GM19438 (cell line): ENCODE measurements around the gene NSMCE4A.
"Not testable (repeated sequence)": the region's sequence is repeated elsewhere in the genome, so short reads cannot be mapped to it uniquely, and the experiment has no call there.

Experiments
- ATAC-seq: cut with Tn5 transposase; IDR thresholded peaks from one replicate; pipeline ENCODE4 v1.9.1; 2021; ENCODE audit warnings: low read depth; ENCODE audit not compliant: unreplicated experiment

Gene NSMCE4A, protein sequence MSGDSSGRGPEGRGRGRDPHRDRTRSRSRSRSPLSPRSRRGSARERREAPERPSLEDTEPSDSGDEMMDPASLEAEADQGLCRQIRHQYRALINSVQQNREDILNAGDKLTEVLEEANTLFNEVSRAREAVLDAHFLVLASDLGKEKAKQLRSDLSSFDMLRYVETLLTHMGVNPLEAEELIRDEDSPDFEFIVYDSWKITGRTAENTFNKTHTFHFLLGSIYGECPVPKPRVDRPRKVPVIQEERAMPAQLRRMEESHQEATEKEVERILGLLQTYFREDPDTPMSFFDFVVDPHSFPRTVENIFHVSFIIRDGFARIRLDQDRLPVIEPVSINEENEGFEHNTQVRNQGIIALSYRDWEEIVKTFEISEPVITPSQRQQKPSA

DNA sequence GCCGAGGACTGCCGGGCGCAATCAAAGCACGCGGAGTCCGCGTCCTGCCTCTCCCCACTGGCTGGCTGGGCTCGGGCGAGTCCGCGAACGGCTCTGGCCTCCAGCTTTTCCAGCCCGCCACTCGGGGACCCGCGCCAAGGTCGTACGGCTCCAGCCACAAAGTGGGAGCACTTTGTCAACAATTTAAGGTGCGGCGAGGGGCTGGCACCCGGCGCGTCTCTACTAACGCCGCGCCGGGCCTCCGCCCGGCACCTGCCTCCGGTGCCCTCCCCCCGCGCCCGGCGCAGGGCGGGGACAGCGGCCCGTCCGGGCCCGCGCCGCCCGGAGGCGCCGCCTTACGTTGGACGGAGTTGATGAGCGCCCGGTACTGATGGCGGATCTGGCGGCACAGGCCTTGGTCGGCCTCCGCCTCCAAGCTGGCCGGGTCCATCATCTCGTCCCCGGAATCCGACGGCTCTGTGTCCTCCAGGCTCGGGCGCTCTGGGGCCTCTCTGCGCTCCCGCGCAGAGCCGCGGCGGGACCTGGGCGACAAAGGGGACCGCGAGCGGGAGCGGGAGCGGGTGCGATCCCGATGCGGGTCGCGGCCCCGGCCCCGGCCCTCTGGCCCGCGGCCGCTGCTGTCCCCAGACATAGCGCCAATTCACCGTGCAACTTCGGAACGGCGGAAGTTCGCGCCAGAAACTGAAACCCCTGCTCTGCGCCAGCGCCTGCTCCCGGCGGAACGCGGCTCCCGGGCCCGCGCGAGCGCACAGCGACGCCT, at the start of gene NSMCE4A:
TSS of gene NSMCE4A (minus strand) at position 683 of the 760 bp plus-strand sequence. CDS start at position 631, 52 bp downstream.
- peak; percentile 83 for ATAC-seq

GRCh38 chr10:122023257-122023656, 48.2 kb upstream of the NSMCE4A start:
- ATAC-seq, result not testable (repeated sequence)

DNA sequence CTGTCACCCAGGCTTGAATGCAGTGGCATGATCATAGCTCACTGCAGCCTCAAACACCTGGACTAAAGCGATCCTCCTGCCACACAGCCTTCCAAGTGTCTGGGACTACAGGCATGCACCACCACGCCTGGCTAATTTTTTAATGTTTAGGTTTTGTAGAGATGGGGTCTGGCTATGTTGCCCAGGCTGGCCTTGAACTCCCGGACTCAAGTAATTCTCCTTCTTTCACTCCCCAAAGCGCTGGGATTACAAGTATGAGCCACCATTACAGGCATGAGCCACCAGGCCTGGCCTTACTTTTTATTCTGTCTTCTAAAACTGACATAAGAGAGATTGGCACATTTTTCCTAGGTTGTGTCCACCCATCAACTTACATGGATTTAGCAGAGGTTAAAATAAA, 47.3 kb upstream of the NSMCE4A start:
- no peak for ATAC-seq

GRCh38 chr10:122021828-122022227, 46.8 kb upstream of the NSMCE4A start:
- no peak for ATAC-seq

- no peak for ATAC-seq
Measured at GRCh38 chr10:122021379-122021778, 46.4 kb upstream of the NSMCE4A start.

DNA sequence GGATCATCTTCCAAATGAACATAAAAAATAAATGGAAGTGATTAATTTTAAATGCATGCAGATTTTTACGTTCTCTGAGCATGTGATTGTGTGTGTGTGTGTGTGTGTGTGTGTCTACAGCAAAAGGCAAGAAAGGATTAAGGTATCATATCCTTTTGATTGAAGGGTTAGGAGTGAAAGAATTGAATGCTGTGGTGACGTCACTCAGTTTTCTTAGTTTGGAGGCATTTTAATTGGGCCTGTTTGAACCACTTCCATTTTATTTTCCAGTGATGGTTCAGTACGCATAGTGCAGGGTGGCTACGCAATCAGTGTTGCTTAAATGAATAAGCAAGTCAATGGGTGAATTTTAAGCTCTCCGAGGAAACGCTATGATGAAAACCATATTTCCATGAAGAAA, 45.2 kb upstream of the NSMCE4A start:
- no peak for ATAC-seq

DNA sequence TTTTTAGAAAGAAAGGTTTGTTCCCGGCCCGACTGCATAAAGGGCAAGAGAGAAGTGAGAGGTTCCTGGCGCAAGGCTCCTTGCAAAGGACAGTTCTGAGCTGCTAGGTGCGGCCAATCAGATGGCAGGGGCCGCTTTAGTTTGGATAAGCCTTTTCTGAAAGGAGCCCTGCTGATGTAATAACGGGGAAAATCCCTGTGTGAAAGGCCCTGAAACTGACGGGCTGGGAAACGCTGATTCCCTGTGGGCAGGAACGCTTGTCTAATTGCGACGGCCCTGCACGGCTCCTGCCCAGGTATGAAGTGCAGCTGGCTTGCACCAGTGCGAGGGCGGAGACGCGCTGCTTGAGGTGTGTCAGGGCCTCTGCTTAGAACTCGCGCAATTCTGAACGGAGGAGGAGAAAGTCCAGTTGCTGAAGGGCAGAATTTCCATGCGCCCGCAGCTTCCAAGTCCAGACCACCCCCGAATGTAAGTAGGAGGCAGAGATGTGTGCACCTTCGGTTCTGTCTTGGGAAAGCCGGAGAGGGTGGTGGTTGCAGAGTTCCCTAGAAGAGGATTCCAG, 44.5 kb upstream of the NSMCE4A start:
- ATAC-seq, result no peak

DNA sequence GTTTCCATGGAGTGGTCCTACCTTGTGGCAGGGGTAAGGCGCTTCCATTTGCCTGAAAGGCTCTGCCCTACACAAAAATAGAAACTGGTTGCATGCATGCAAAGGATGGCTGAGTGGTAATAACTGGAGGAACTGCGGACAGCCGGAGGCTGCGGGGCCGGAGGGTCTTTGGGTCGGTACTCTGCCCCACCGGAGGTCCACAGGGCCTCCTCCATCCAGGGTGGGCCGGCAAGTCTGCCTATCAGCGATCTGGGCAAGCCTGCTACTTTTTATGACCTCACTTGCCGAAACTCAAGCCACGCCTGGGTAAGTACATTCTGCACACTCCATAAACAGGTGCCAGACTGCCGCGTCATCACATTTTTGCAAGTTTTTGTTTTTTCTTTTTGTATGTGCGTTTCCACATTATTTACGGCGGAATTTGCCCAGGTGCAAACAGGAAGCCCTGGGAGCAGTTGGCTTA, 44.0 kb upstream of the NSMCE4A start:
- no peak for ATAC-seq

DNA sequence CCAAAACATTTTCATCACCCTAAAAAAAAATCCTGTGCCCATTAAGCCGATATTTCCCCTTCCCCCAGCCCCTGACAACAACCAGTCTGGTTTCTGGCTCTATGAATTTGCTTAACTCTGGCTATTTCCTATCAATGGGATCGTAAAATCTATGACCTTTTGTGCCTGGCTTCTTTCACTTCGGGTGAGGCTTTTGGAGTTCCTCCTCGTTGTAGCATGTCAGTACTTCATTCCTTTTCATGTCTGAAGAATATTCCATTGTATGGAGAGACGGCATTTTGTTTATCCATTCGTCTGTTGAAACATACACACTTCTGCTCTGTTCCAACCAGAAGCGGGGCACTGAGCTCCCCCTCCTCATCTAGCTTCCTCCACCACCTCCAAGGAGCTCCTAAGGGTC, 43.5 kb upstream of the NSMCE4A start:
- no peak for ATAC-seq

DNA sequence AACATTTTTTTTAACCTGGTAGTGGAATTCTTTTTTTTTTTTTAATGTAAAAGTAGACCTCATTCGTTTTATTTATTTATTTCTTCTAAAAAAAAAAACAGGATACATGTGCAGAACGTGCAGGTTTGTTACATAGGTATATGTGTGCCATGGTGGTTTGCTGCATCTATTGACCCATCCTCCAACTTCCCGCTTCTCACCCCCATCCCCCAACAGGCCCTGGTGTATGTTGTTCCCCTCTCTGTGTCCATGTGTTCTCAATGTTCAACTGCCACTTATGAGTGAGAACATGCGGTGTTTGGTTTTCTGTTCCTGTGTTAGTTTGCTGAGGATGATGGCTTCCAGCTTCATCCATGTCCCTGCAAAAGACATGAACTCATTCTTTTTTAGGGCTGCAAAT, 42.9 kb upstream of the NSMCE4A start:
- not testable (repeated sequence) for ATAC-seq

GRCh38 chr10:122014652-122015248, 39.7 kb upstream of the NSMCE4A start:
- no peak for ATAC-seq

GRCh38 chr10:122013311-122013780, 38.3 kb upstream of the NSMCE4A start:
- ATAC-seq, result no peak

GRCh38 chr10:122012731-122013130, 37.7 kb upstream of the NSMCE4A start:
- ATAC-seq, result no peak

- ATAC-seq, result no peak
Measured at GRCh38 chr10:122010405-122011050, 35.5 kb upstream of the NSMCE4A start.

DNA sequence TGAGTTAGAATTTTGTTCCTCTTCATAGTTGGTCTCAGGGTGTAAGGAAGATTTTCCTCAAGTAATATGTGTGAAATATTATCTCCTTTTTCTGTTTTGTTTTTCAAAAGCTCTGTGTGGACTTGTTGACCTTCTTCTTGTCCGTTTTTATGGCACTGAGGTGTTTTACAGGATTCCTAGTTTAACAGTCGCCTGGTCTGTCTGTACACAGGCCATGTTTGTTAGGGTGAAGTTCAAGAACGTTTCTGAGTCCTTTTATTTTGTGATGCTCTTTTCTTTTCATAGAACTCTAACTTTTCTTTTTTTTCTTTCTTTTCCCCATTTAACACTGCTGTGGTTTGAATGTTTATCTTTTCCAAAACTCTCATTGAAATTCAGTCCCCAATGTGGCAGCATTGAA, 32.4 kb upstream of the NSMCE4A start:
- no peak for ATAC-seq

- no peak for ATAC-seq
Measured at GRCh38 chr10:122001698-122002097, 26.7 kb upstream of the NSMCE4A start.

DNA sequence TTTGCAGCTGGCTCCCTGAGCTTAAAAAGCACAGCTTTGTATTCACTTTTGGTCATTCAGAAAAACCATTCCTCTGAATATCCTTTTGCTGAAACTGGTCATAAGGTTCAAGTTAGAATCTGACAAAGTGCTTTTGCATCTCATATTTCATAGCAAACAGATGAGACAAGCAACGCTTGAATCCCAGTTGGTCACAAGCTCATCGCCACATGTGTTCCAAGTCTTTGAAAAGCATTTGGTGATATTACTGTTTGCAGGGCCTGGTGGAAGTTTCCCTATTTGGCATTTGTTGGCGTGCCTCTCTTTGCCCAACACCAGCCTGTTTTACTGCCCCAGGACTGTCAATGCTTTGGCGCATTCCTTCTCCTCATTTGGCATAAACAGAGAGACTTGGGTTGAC, 24.3 kb upstream of the NSMCE4A start:
- no peak for ATAC-seq

DNA sequence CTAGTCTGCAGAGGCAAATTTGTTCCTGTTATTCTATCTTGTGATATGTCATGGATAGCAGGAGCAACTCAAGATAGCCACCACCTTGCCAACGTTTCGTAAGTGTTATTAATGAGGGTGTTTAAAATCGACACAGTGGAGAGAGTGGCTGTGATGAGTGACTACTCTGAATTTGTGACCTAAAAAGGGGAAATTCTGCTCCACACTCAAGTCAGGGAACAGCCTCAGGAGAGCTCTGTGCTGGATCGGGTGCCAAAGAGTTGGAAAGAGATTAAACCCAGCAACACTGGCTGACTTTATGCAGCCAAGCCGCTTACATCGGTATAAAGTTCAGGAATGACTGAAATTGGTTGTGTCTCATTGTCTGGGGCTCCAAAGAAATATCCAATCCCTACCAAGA, 23.4 kb upstream of the NSMCE4A start:
- ATAC-seq, result no peak

DNA sequence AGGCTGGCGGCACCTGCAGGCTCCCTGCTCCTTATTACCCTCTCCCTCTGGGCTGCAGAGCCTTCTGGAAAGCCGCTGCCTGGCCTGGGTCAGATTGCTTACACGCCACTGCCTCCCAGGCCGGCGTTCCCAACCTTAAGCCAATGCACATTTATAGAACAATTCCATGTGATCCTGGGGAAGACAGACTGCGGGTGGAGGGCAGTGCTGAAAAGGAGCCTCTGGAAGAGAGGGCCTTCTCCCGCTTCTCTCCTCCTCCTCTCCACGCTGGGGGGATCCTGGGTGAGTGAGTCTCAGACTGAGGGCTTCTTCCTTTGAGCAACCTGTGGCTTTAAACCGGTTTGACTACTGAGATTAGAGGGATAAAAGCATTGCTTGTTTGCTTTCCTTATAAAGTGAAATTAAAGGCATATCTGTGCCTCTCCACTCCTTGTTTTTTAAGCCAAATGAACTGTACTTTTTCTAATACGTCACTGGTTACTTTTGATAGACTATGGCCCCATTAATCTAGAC, 19.5 kb upstream of the NSMCE4A start:
- ATAC-seq, result no peak

GRCh38 chr10:121991727-121992126, 16.7 kb upstream of the NSMCE4A start:
- not testable (repeated sequence) for ATAC-seq
